GM12878 (cell line): Measurements from ENCODE around the gene TMPRSS11A.

Experiments
- CTCF ChIP-seq, 3 experiments: IDR thresholded peaks in 2 of 3; conservative IDR thresholded peaks in 1 of 3; 2 replicates each; pipeline ENCODE4 v1.5.1; 2011; ENCODE audit warnings: low read depth in 3 of 3, low read length in 3 of 3, mild to moderate bottlenecking in 3 of 3, control low read depth in 2 of 3, moderate library complexity in 2 of 3, inconsistent platforms in 1 of 3, mixed read lengths in 1 of 3; ENCODE audit not compliant: control insufficient read depth in 2 of 3, insufficient read depth in 1 of 3; ENCODE audit errors: extremely low read depth in 1 of 3
- E2F4 ChIP-seq: IDR thresholded peaks from 2 replicates; pipeline ENCODE4 v1.6.1; 2012; ENCODE audit warnings: low read depth, low read length, improper control_type of control experiment
- EZH2 ChIP-seq: IDR thresholded peaks from 2 replicates; pipeline ENCODE4 v1.6.1; 2012; ENCODE audit warnings: low read depth, mild to moderate bottlenecking, control low read depth, inconsistent platforms, low read length, borderline replicate concordance; ENCODE audit not compliant: control insufficient read depth
- JUNB ChIP-seq: IDR thresholded peaks from 2 replicates; pipeline ENCODE4 v1.6.1; 2016; ENCODE audit warnings: antibody characterized with exemption, mild to moderate bottlenecking
- POLR2A ChIP-seq: IDR thresholded peaks from 2 replicates; pipeline ENCODE4 v1.6.1; 2011; ENCODE audit warnings: low read depth, mild to moderate bottlenecking, low read length
- TCF12 ChIP-seq: IDR thresholded peaks from 2 replicates; pipeline ENCODE4 v1.6.1; 2011; ENCODE audit warnings: low read depth, mild to moderate bottlenecking, low read length
- TF ChIP-seq, protein P1 (sequence below): IDR thresholded peaks from 2 replicates; pipeline ENCODE4 v1.6.1; 2012; ENCODE audit warnings: mild to moderate bottlenecking, low read depth, low read length

- TF ChIP-seq CTCF (IDR thresholded peaks at IDR 0.05 in 2 of 3, conservative IDR thresholded peaks at IDR 0.05 in 1 of 3; ENCODE audit: control insufficient read depth in 2 of 3, extremely low read depth in 1 of 3, insufficient read depth in 1 of 3, low read depth in 3 of 3, low read length in 3 of 3) (no peak), EZH2 (no peak), JUNB (no peak), E2F4 (no peak), TCF12 (no peak), POLR2A (no peak)
- TF ChIP-seq, protein P1, sequence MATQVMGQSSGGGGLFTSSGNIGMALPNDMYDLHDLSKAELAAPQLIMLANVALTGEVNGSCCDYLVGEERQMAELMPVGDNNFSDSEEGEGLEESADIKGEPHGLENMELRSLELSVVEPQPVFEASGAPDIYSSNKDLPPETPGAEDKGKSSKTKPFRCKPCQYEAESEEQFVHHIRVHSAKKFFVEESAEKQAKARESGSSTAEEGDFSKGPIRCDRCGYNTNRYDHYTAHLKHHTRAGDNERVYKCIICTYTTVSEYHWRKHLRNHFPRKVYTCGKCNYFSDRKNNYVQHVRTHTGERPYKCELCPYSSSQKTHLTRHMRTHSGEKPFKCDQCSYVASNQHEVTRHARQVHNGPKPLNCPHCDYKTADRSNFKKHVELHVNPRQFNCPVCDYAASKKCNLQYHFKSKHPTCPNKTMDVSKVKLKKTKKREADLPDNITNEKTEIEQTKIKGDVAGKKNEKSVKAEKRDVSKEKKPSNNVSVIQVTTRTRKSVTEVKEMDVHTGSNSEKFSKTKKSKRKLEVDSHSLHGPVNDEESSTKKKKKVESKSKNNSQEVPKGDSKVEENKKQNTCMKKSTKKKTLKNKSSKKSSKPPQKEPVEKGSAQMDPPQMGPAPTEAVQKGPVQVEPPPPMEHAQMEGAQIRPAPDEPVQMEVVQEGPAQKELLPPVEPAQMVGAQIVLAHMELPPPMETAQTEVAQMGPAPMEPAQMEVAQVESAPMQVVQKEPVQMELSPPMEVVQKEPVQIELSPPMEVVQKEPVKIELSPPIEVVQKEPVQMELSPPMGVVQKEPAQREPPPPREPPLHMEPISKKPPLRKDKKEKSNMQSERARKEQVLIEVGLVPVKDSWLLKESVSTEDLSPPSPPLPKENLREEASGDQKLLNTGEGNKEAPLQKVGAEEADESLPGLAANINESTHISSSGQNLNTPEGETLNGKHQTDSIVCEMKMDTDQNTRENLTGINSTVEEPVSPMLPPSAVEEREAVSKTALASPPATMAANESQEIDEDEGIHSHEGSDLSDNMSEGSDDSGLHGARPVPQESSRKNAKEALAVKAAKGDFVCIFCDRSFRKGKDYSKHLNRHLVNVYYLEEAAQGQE: no peak
Observed at GRCh38 chr4:67929426-67929825, 33.9 kb downstream of the TMPRSS11A start.
